HUES6 (cell line): ENCODE results near the gene FGF12.
"Not testable (repeated sequence)": the region's sequence is repeated elsewhere in the genome, so short reads cannot be mapped to it uniquely, and the experiment has no call there.

ENCODE experiments used
- H3K27ac ChIP-seq: 2 replicates; pipeline ENCODE4 v1.7.0; 2013; ENCODE audit warnings: low read depth, mild to moderate bottlenecking, low read length, inconsistent platforms
- H3K27me3 ChIP-seq: 2 replicates; pipeline ENCODE4 v1.6.1; 2013; ENCODE audit warnings: low read length; ENCODE audit not compliant: control insufficient read depth, insufficient read depth
- H3K36me3 ChIP-seq: 2 replicates; pipeline ENCODE4 v1.6.1; 2013; ENCODE audit warnings: low read length; ENCODE audit not compliant: control insufficient read depth, insufficient read depth
- H3K4me1 ChIP-seq: 2 replicates; pipeline ENCODE4 v1.6.1; 2013; ENCODE audit warnings: low read length; ENCODE audit not compliant: control insufficient read depth, insufficient read depth
- H3K4me3 ChIP-seq: 2 replicates; pipeline ENCODE4 v1.5.1; 2013; ENCODE audit warnings: low read depth, low read length
- H3K9ac ChIP-seq: one replicate; pipeline ENCODE4 v1.6.1; 2013; ENCODE audit warnings: mild to moderate bottlenecking, low read length
- H3K9me3 ChIP-seq: 2 replicates; pipeline ENCODE4 v1.6.1; 2013; ENCODE audit warnings: low read depth, low read length; ENCODE audit not compliant: control insufficient read depth, insufficient read depth

Gene FGF12

GRCh38 chr3:192731233-192731632 is 3.9 kb upstream of the FGF12 start:
- H3K4me1 ChIP-seq, result peaks cover 10% of the 10 kb centered on the region; the same call in 1 of the 2 replicates
- no peak overlapping the region for H3K27ac ChIP-seq
- peaks cover 8% of the 10 kb centered on the region for H3K27me3 ChIP-seq
- no peak overlapping the region for H3K9ac ChIP-seq
- no peaks in the 10 kb centered on the region for H3K9me3 ChIP-seq
- H3K36me3 ChIP-seq, result no peaks in the 10 kb centered on the region
- H3K4me3 ChIP-seq, result no peak overlapping the region

DNA sequence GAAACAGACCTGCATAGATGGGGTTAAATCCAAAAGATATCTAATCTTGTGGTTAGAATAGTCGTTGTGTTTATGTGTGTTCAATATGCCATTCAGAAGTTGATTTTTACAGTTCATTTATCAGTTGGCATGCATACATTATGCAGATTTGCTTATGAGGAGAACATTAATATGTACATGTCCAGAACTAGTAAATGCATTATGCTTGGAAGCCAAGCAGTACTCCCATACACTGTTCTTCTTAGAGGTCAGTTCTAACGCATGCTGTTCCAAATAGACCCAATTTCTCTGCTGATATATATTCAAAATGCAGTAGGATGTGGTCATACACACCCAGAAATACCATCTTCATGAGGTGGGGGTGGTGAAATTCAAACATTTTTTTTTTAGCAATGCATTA is 956 bp downstream of the FGF12 start:
- H3K27ac ChIP-seq, result no peak overlapping the region
- H3K9me3 ChIP-seq, result no peaks in the 10 kb centered on the region
- no peaks in the 10 kb centered on the region for H3K36me3 ChIP-seq
- H3K4me1 ChIP-seq, result peaks cover 10% of the 10 kb centered on the region; the same call in 1 of the 2 replicates
- H3K9ac ChIP-seq, result no peak overlapping the region
- no peak overlapping the region for H3K4me3 ChIP-seq
- H3K27me3 ChIP-seq, result peaks cover 8% of the 10 kb centered on the region

GRCh38 chr3:192719964-192720363 is 7.4 kb downstream of the FGF12 start:
- Histone ChIP-seq H3K27me3 (no peaks in the 10 kb centered on the region; the same call in 1 of the 2 replicates), H3K36me3 (no peaks in the 10 kb centered on the region), H3K9me3 (no peaks in the 10 kb centered on the region), H3K4me1 (peaks cover 5% of the 10 kb centered on the region; the same call in 1 of the 2 replicates), H3K4me3 (no peak overlapping the region), H3K27ac (no peak overlapping the region), H3K9ac (no peak overlapping the region)

DNA sequence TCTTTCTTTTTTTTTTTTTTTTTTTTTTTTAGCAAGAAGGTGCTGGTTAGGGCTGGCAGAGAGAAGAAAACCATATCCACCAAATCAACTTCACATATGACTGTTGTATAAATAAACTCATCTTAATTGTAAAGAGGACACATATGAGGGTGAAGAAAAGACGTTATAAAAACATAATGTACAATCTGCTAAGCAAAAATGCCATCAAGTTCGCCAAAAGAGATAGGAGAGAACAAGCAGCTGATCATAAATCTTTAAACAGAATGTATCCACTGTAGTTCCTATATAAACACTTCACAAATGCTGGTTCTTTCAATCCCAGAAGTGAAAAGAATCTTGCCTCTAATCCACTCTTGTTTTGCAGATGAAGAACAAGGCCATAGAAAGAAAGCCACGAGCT is 9.2 kb downstream of the FGF12 start:
- Histone ChIP-seq H3K9me3 (no peaks in the 10 kb centered on the region), H3K27me3 (no peaks in the 10 kb centered on the region), H3K36me3 (no peaks in the 10 kb centered on the region), H3K9ac (no peak overlapping the region), H3K27ac (no peak overlapping the region), H3K4me1 (peaks cover 5% of the 10 kb centered on the region; the same call in 1 of the 2 replicates), H3K4me3 (no peak overlapping the region)

DNA sequence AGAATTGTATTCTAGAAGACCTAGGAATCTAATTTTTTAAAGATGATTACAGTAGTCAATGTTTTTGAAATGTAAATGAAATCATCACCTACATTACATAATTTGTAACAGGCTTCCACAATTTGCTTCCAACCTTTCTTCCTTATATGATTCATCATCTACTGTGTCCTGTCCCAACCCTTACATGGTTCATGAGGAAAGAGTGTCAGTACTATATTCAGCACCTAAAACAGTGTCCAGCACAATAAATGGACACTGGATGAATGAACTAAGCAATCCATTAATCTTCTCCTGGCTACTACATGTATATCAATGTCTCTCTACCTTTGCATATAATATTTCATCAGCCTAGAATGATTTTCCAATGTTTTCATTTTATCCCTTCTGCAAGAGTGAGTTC is 12.2 kb downstream of the FGF12 start:
- H3K36me3 ChIP-seq, result no peaks in the 10 kb centered on the region
- no peak overlapping the region for H3K9ac ChIP-seq
- no peak overlapping the region for H3K4me3 ChIP-seq
- no peaks in the 10 kb centered on the region for H3K27me3 ChIP-seq
- H3K27ac ChIP-seq, result no peak overlapping the region
- H3K4me1 ChIP-seq, result peaks cover 5% of the 10 kb centered on the region; the same call in 1 of the 2 replicates
- H3K9me3 ChIP-seq, result peaks cover 3% of the 10 kb centered on the region; the same call in 1 of the 2 replicates

DNA sequence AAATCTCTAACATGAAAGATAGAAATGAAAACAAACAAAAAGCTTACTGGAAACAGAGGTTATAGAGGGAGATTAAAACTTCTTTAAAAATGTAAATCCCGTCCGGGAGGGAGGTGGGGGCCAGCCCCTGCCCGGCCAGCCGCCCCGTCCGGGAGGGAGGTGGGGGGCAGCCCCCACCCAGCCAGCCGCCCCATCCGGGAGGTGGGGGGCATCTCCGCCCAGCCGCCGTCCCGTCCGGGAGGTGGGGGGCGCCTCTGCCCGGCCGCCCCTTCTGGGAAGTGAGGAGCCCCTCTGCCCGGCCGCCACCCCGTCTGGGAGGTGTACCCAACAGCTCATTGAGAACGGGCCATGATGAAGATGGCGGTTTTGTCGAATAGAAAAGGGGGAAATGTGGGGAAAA is 16.2 kb downstream of the FGF12 start:
- H3K4me3 ChIP-seq, H3K27me3 ChIP-seq, H3K9ac ChIP-seq, H3K9me3 ChIP-seq, H3K4me1 ChIP-seq, H3K36me3 ChIP-seq, H3K27ac ChIP-seq: not testable (repeated sequence)

GRCh38 chr3:192710366-192710765 is 17.0 kb downstream of the FGF12 start:
- Histone ChIP-seq H3K4me1 (no peaks in the 10 kb centered on the region), H3K36me3 (no peaks in the 10 kb centered on the region), H3K27me3 (no peaks in the 10 kb centered on the region), H3K27ac (no peak overlapping the region), H3K9ac (no peak overlapping the region), H3K4me3 (no peak overlapping the region), H3K9me3 (peaks cover 3% of the 10 kb centered on the region; the same call in 1 of the 2 replicates)

DNA sequence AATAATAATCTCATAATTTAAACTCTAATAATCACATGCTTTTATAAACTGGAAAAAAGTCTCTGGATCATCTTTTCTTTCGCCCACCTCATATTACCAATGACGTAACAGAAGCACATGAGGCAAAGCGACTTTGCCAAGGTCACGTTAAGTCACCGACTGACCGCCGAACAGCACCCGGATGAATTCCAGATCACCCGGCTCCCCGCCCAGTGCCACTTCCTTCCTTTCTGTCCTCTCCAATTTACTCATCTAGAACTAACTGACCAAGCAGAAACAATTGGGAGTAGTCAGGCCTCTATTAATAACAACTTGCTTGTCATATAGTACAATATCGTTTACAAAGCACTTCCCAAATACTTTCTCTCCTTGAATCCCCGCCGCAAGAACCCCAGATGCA is 21.1 kb downstream of the FGF12 start:
- H3K4me3 ChIP-seq, result no peak overlapping the region
- H3K9ac ChIP-seq, result no peak overlapping the region
- no peak overlapping the region for H3K27ac ChIP-seq
- no peaks in the 10 kb centered on the region for H3K36me3 ChIP-seq
- no peaks in the 10 kb centered on the region for H3K27me3 ChIP-seq
- peaks cover 2% of the 10 kb centered on the region for H3K4me1 ChIP-seq
- H3K9me3 ChIP-seq, result peaks cover 3% of the 10 kb centered on the region; the same call in 1 of the 2 replicates

- no peak overlapping the region for H3K4me3 ChIP-seq
- no peaks in the 10 kb centered on the region for H3K36me3 ChIP-seq
- H3K4me1 ChIP-seq, result peaks cover 20% of the 10 kb centered on the region
- peak overlapping the region; percentile 29 for H3K9ac ChIP-seq
- no peaks in the 10 kb centered on the region for H3K9me3 ChIP-seq
- no peaks in the 10 kb centered on the region for H3K27me3 ChIP-seq
- H3K27ac ChIP-seq, result peak overlapping the region; percentile 71
Observed at GRCh38 chr3:192700885-192701284, 26.5 kb downstream of the FGF12 start.

GRCh38 chr3:192696943-192697587 is 30.3 kb downstream of the FGF12 start:
- Histone ChIP-seq H3K9me3 (no peaks in the 10 kb centered on the region), H3K9ac (no peak overlapping the region), H3K4me3 (no peak overlapping the region), H3K27ac (no peak overlapping the region), H3K4me1 (peaks cover 20% of the 10 kb centered on the region), H3K27me3 (no peaks in the 10 kb centered on the region), H3K36me3 (no peaks in the 10 kb centered on the region)

DNA sequence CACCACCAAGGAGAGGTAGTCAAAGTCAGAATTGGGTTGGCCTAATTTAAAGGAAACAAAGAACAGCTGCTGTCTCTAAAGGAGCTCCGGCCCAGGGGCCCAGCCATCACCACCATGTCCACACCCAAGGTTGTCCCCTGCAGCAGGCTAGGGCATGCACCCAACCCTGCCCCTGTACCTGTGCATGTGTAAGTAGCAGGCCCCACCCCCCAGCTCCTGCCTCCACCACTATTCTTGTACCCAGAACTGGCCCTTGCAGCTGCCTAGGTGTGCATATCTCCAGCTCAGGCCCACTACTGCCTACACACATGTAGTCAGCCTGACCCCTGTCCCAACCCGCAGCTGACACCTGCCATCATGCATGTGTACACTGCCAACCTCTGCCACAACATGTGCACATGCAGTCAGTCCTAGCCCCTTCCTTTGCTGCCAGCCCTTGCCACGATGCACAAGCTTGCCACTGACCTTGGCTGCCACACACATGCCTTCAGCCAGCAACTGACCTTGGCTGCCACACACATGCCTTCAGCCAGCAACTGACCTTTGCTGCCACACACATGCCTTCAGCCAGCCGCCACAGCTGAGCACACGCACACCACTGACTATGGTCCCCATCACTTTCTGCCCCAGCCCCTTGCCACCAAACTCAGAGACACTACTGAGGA is 39.7 kb downstream of the FGF12 start:
- H3K9ac ChIP-seq, result no peak overlapping the region
- no peaks in the 10 kb centered on the region for H3K4me1 ChIP-seq
- no peaks in the 10 kb centered on the region for H3K27me3 ChIP-seq
- peaks cover 2% of the 10 kb centered on the region for H3K9me3 ChIP-seq
- H3K4me3 ChIP-seq, result no peak overlapping the region
- H3K36me3 ChIP-seq, result no peaks in the 10 kb centered on the region
- no peak overlapping the region for H3K27ac ChIP-seq
